ENCODE results near the gene PSMC3IP.

The PSMC3IP gene

DNA sequence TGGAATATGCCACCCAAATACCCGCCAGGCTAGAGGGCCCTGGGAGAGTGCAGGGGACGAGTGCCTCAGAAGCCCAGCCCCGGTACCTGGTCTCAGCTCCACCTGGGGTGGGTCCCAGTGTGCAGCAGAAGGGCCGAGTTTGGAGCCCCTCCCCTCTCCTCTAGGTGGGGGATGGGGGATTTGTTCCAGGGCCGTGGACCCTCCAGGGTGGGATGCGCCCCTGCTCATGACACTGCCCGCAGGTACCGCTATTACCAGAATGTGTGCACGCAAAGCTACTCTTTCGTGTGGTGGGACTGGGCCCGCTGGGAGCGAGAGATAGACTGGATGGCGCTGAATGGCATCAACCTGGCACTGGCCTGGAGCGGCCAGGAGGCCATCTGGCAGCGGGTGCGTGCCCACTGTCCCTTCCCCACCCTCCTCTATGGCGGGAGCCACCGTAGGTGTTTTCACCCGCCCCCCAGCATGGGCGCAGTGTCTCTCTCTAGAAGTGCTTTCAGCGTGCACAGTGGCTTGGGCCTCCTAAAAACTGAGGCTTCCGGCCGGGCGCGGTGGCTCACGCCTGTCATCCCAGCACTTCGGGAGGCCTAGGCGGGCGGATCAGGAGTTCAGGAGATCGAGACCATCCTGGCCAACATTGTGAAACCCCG lies 40.2 kb downstream of the PSMC3IP start:
- Histone ChIP-seq H3K27me3 (ENCODE audit: control insufficient read depth, insufficient read depth, low read length) (no peaks in the 10 kb centered on the region), H3K9ac (no peak overlapping the region)

DNA sequence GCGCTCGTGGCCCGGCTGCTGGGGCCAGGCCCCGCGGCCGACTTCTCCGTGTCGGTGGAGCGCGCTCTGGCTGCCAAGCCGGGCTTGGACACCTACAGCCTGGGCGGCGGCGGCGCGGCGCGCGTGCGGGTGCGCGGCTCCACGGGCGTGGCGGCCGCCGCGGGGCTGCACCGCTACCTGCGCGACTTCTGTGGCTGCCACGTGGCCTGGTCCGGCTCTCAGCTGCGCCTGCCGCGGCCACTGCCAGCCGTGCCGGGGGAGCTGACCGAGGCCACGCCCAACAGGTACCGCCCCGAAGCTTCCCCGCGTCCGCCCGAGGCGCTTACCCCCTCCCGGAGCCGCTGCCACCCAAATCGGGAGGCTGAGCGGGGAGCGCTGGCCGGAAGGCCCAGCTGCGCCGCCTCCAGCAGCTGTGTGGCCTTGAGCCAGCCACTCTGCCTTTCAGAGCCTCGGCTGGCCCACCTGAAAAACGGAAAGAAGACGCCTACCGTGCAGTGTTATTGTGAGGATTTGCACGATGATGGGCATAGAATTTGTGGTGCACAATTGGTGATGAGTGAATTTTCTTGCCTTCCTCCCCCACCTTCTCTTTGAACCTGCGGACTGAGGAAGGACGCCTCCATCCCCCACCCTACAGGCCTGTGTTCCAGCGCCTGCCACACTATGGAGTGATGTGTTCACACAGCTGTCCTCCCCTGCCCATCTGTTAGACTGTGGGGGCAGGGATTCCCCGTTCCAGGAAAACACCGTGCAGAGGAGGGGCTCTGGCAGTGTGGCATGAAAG lies 41.0 kb downstream of the PSMC3IP start:
- Histone ChIP-seq H3K4me2 (ENCODE audit: low read length) (peak overlapping the region; percentile 70), H3K4me3 (ENCODE audit: low read depth, low read length) (peak overlapping the region; percentile 61), H3K36me3 (ENCODE audit: control insufficient read depth, insufficient read depth, low read length) (no peaks in the 10 kb centered on the region), H3K9ac (no peak overlapping the region), H3K27ac (peak overlapping the region; percentile 75), H3K79me2 (no peaks in the 10 kb centered on the region), H2AFZ (peak overlapping the region; percentile 90), H3K27me3 (ENCODE audit: control insufficient read depth, insufficient read depth, low read length) (no peaks in the 10 kb centered on the region), H3K9me3 (ENCODE audit: control insufficient read depth, low read length) (no peaks in the 10 kb centered on the region), H3K4me1 (peaks cover 4% of the 10 kb centered on the region)
- TF ChIP-seq, protein P1, sequence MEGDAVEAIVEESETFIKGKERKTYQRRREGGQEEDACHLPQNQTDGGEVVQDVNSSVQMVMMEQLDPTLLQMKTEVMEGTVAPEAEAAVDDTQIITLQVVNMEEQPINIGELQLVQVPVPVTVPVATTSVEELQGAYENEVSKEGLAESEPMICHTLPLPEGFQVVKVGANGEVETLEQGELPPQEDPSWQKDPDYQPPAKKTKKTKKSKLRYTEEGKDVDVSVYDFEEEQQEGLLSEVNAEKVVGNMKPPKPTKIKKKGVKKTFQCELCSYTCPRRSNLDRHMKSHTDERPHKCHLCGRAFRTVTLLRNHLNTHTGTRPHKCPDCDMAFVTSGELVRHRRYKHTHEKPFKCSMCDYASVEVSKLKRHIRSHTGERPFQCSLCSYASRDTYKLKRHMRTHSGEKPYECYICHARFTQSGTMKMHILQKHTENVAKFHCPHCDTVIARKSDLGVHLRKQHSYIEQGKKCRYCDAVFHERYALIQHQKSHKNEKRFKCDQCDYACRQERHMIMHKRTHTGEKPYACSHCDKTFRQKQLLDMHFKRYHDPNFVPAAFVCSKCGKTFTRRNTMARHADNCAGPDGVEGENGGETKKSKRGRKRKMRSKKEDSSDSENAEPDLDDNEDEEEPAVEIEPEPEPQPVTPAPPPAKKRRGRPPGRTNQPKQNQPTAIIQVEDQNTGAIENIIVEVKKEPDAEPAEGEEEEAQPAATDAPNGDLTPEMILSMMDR (IDR thresholded peaks at IDR 0.05) = no peak

More for the DNA sequence above, 40.2 kb downstream of the PSMC3IP start:
- Histone ChIP-seq H3K4me1 (peaks cover 4% of the 10 kb centered on the region), H3K4me2 (ENCODE audit: low read length) (peak overlapping the region; percentile 70), H3K4me3 (ENCODE audit: low read depth, low read length) (peak overlapping the region; percentile 61), H3K9me3 (ENCODE audit: control insufficient read depth, low read length) (no peaks in the 10 kb centered on the region), H3K27ac (peak overlapping the region; percentile 75), H2AFZ (no peak overlapping the region), H3K79me2 (no peaks in the 10 kb centered on the region), H3K36me3 (ENCODE audit: control insufficient read depth, insufficient read depth, low read length) (no peaks in the 10 kb centered on the region)
- TF ChIP-seq, protein P1 (IDR thresholded peaks at IDR 0.05) = no peak

DNA sequence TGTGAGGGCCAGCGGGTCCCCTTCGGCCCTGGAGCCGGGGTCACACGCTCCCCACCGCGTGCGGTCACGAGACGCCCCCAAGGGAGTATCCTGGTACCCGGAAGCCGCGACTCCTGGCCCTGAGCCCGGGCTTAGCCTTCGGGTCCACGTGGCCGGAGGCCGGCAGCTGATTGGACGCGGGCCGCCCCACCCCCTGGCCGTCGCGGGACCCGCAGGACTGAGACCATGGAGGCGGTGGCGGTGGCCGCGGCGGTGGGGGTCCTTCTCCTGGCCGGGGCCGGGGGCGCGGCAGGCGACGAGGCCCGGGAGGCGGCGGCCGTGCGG lies 41.5 kb downstream of the PSMC3IP start, which contains the start of gene NAGLU:
NAGLU (plus strand) TSS at position 194 of the 324 bp plus-strand sequence; CDS start at position 226, 32 bp downstream.
- Histone ChIP-seq H3K9ac (no peak within 1 kb of the TSS), H3K27me3 (ENCODE audit: control insufficient read depth, insufficient read depth, low read length) (no peaks in the 10 kb centered on the region), H3K79me2 (no peaks in the 10 kb centered on the region), H3K36me3 (ENCODE audit: control insufficient read depth, insufficient read depth, low read length) (no peaks in the 10 kb centered on the region), H3K9me3 (ENCODE audit: control insufficient read depth, low read length) (no peaks in the 10 kb centered on the region), H3K4me3 (ENCODE audit: low read depth, low read length) (peak within 1 kb of the TSS; percentile 61), H3K4me1 (peaks cover 4% of the 10 kb centered on the region), H3K4me2 (ENCODE audit: low read length) (peak within 1 kb of the TSS; percentile 77), H3K27ac (peak within 1 kb of the TSS; percentile 79), H2AFZ (peak within 1 kb of the TSS; percentile 92)
- TF ChIP-seq, protein P1 (IDR thresholded peaks at IDR 0.05) = no peak

DNA sequence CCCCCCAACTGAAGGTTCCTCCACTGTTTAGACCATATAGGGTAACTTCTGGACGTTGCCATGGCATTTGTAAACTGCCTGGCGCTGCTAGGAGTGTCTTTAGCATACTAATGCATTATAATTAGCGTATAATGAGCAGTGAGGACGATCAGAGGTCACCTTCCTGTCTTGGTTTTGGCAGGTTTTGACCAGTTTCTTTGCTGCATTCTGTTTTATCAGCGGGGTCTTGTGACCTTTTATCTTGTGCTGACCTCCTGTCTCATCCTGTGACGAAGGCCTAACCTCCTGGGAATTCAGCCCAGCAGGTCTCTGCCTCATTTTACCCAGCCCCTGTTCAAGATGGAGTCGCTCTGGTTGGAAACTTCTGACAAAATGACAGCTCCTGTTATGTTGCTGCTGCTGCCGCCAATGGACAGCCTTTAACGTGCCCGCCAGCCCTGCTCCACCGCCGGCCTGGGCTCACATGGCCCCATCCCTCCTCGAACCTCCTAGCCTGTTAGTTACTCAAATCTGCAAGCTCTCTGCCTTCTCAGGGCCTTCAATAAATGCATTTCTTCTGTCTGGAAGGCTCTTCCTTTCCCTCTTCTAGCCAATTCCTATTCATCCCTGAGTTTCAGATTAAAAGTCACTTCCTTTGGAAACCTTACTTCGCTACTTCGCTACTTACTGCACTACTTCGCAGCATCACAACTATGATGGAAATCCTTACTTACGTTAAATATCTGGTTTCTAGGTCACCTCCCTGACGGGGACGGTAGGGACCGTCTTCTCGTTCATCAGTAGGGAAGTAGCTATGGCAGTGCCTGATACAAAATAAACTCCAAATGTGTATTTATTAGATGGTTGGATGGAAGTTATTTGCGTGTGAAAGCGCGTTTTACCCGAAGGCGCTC lies 42.1 kb downstream of the PSMC3IP start:
- no peaks in the 10 kb centered on the region for H3K27me3 ChIP-seq (ENCODE audit: control insufficient read depth, insufficient read depth, low read length)
- H2AFZ ChIP-seq = peak overlapping the region; percentile 92
- TF ChIP-seq, protein P1 (IDR thresholded peaks at IDR 0.05) = no peak
- no peaks in the 10 kb centered on the region for H3K79me2 ChIP-seq
- H3K4me2 ChIP-seq (ENCODE audit: low read length) = peak overlapping the region; percentile 77
- H3K4me3 ChIP-seq (ENCODE audit: low read depth, low read length) = peak overlapping the region; percentile 55
- no peak overlapping the region for H3K9ac ChIP-seq
- H3K36me3 ChIP-seq (ENCODE audit: control insufficient read depth, insufficient read depth, low read length) = no peaks in the 10 kb centered on the region
- H3K27ac ChIP-seq = peak overlapping the region; percentile 79
- H3K4me1 ChIP-seq = peaks cover 4% of the 10 kb centered on the region
- H3K9me3 ChIP-seq (ENCODE audit: control insufficient read depth, low read length) = no peaks in the 10 kb centered on the region

All from parathyroid adenoma (tissue), 2 donors.